HEK293 (cell line): ENCODE measurements around the gene ERBB4.

Experiments used
- CTCF ChIA-PET: fragments of 350-600 bp; formaldehyde crosslinking; extraction: SDS; loops from one replicate; lab custom pipeline; 2021; ENCODE audit warnings: antibody characterized with exemption; lab: Yijun Ruan, JAX
- POLR2A ChIA-PET: fragments of 300-600 bp; formaldehyde crosslinking; extraction: SDS; loops from one replicate; lab custom pipeline; 2020; ENCODE audit warnings: antibody characterized with exemption, inconsistent platforms; lab: Yijun Ruan, JAX
- H3K27ac ChIP-seq: fragments of 200-500 bp; sonication (Bioruptor generic); 2 replicates; pipeline ENCODE4 v1.5.1; 2014; ENCODE audit warnings: low read depth, low read length, control low read depth, inconsistent platforms; ENCODE audit errors: extremely low read depth
- H3K36me3 ChIP-seq, 2 experiments: fragments of 200-500 bp in 1 of 2; sonication (Bioruptor generic) in 1 of 2; 1 replicate in 1 of 2; 2 replicates in 1 of 2; pipeline ENCODE4 v1.5.1; 2014 to 2017; ENCODE audit warnings: inconsistent platforms in 2 of 2, low read length in 2 of 2; ENCODE audit not compliant: control insufficient read depth in 2 of 2, insufficient read depth in 1 of 2
- H3K4me1 ChIP-seq: fragments of 200-500 bp; sonication (Bioruptor generic); 2 replicates; pipeline ENCODE4 v1.5.1; 2014; ENCODE audit warnings: mild to moderate bottlenecking, low read length, inconsistent platforms; ENCODE audit not compliant: control insufficient read depth, insufficient read depth
- H3K4me3 ChIP-seq: 2 replicates; pipeline ENCODE4 v1.5.1; 2011; ENCODE audit warnings: low read depth, mild to moderate bottlenecking, control low read depth, low read length, moderate library complexity
- H3K9me3 ChIP-seq: fragments of 200-500 bp; sonication (Bioruptor generic); 2 replicates; pipeline ENCODE4 v1.5.1; 2014; ENCODE audit warnings: low read depth, low read length, inconsistent platforms; ENCODE audit not compliant: control insufficient read depth, insufficient read depth
- ATF2 ChIP-seq: fragments of 450-650 bp; formaldehyde crosslinking; IDR thresholded peaks from 2 replicates; pipeline ENCODE4 v1.5.1; 2016; ENCODE audit warnings: missing biosample characterization, missing genetic modification characterization, low read depth
- GFI1B ChIP-seq: fragments of 450-650 bp; formaldehyde crosslinking; IDR thresholded peaks from 2 replicates; pipeline ENCODE4 v1.5.1; 2016; ENCODE audit warnings: missing biosample characterization, missing genetic modification characterization
- GLI4 ChIP-seq: fragments of 450-650 bp; formaldehyde crosslinking; IDR thresholded peaks from 2 replicates; pipeline ENCODE4 v1.5.1; 2016; ENCODE audit warnings: missing biosample characterization, missing genetic modification characterization
- GLIS1 ChIP-seq: fragments of 450-650 bp; formaldehyde crosslinking; IDR thresholded peaks from 2 replicates; pipeline ENCODE4 v1.5.1; 2016; ENCODE audit warnings: missing biosample characterization, missing genetic modification characterization
- MZF1 ChIP-seq: fragments of 450-650 bp; formaldehyde crosslinking; IDR thresholded peaks from 2 replicates; pipeline ENCODE4 v1.5.1; 2017; ENCODE audit warnings: missing biosample characterization, missing genetic modification characterization, borderline replicate concordance
- OSR2 ChIP-seq: fragments of 450-650 bp; formaldehyde crosslinking; IDR thresholded peaks from 2 replicates; pipeline ENCODE4 v1.5.1; 2016; ENCODE audit warnings: missing biosample characterization, missing genetic modification characterization
- SALL2 ChIP-seq: fragments of 450-650 bp; formaldehyde crosslinking; IDR thresholded peaks from 2 replicates; pipeline ENCODE4 v1.5.0; 2017; ENCODE audit warnings: missing biosample characterization, mild to moderate bottlenecking, missing genetic modification characterization, borderline replicate concordance
- SP3 ChIP-seq: fragments of 450-650 bp; formaldehyde crosslinking; IDR thresholded peaks from 2 replicates; pipeline ENCODE4 v1.5.1; 2016; ENCODE audit warnings: missing biosample characterization, missing genetic modification characterization
- TCF7L2 ChIP-seq: IDR thresholded peaks from 2 replicates; pipeline ENCODE4 v1.6.1; 2011; ENCODE audit warnings: low read depth, mild to moderate bottlenecking, inconsistent platforms, low read length, moderate library complexity, borderline replicate concordance
- TRIM28 ChIP-seq: IDR thresholded peaks from 2 replicates; pipeline ENCODE4 v1.6.1; 2011; ENCODE audit warnings: low read length, control low read depth, borderline replicate concordance
- ZNF132 ChIP-seq: fragments of 450-650 bp; formaldehyde crosslinking; IDR thresholded peaks from 2 replicates; pipeline ENCODE4 v1.5.1; 2017; ENCODE audit warnings: missing biosample characterization, missing genetic modification characterization, borderline replicate concordance
- ZNF133 ChIP-seq: fragments of 450-650 bp; formaldehyde crosslinking; IDR thresholded peaks from 2 replicates; pipeline ENCODE4 v1.5.1; 2016; ENCODE audit warnings: missing biosample characterization, missing genetic modification characterization
- ZNF18 ChIP-seq: fragments of 450-650 bp; formaldehyde crosslinking; IDR thresholded peaks from 2 replicates; pipeline ENCODE4 v1.5.1; 2016; ENCODE audit warnings: missing biosample characterization, missing genetic modification characterization
- ZNF274 ChIP-seq, 2 experiments: fragments of 200-500 bp in 1 of 2; fragments of 450-650 bp in 1 of 2; sonication (Bioruptor generic) in 1 of 2; formaldehyde crosslinking in 1 of 2; IDR thresholded peaks; 2 replicates each; pipeline versions ENCODE4 v1.5.1 to v1.6.1; 2014 to 2016; ENCODE audit warnings: borderline replicate concordance in 1 of 2, inconsistent platforms in 1 of 2, low read length in 1 of 2, missing biosample characterization in 1 of 2, missing genetic modification characterization in 1 of 2
- ZNF341 ChIP-seq: fragments of 450-650 bp; formaldehyde crosslinking; IDR thresholded peaks from 2 replicates; pipeline ENCODE4; 2016; ENCODE audit warnings: low read depth, missing biosample characterization, missing genetic modification characterization
- ZNF366 ChIP-seq: fragments of 450-650 bp; formaldehyde crosslinking; conservative IDR thresholded peaks from 2 replicates; pipeline ENCODE4 v1.5.1; 2016; ENCODE audit warnings: missing biosample characterization, missing genetic modification characterization
- ZNF391 ChIP-seq: fragments of 450-650 bp; formaldehyde crosslinking; IDR thresholded peaks from 2 replicates; pipeline ENCODE4 v1.5.1; 2016; ENCODE audit warnings: low read depth, missing biosample characterization, missing genetic modification characterization, borderline replicate concordance
- ZNF501 ChIP-seq: fragments of 450-650 bp; formaldehyde crosslinking; IDR thresholded peaks from 2 replicates; pipeline ENCODE4 v1.5.1; 2016; ENCODE audit warnings: missing biosample characterization, missing genetic modification characterization
- ZNF629 ChIP-seq: fragments of 450-650 bp; formaldehyde crosslinking; IDR thresholded peaks from 2 replicates; pipeline ENCODE4 v1.5.1; 2017; ENCODE audit warnings: missing biosample characterization, missing genetic modification characterization
- ZNF664 ChIP-seq: fragments of 450-650 bp; formaldehyde crosslinking; IDR thresholded peaks from 2 replicates; pipeline ENCODE4 v1.5.1; 2016; ENCODE audit warnings: missing biosample characterization, missing genetic modification characterization
- ZXDB ChIP-seq: fragments of 450-650 bp; formaldehyde crosslinking; IDR thresholded peaks from 2 replicates; pipeline ENCODE4 v1.5.1; 2016; ENCODE audit warnings: missing biosample characterization, missing genetic modification characterization
- TF ChIP-seq, protein P1 (sequence below): fragments of 450-650 bp; formaldehyde crosslinking; IDR thresholded peaks from 2 replicates; pipeline ENCODE4 v1.5.1; 2016; ENCODE audit warnings: missing biosample characterization, missing genetic modification characterization
- TF ChIP-seq, protein P2 (sequence below): IDR thresholded peaks from 2 replicates; pipeline ENCODE4 v1.6.1; 2011; ENCODE audit warnings: mild to moderate bottlenecking, low read depth, low read length, borderline replicate concordance
- TF ChIP-seq, protein P3 (sequence below): fragments of 450-650 bp; formaldehyde crosslinking; IDR thresholded peaks from 2 replicates; pipeline ENCODE4 v1.5.1; 2016; ENCODE audit warnings: missing biosample characterization, missing genetic modification characterization

ERBB4 gene

GRCh38 chr2:212141499-212141898, 397.1 kb downstream of the ERBB4 start:
- no peaks in the 10 kb centered on the region for H3K9me3 ChIP-seq
- no peak for TF ChIP-seq ZNF132 (tag by site-specific recombination)
- TF ChIP-seq, all 188 proteins: peak for 0
- no peak overlapping the region for H3K4me3 ChIP-seq
- peaks cover 17% of the 10 kb centered on the region for H3K4me1 ChIP-seq
- CTCF ChIA-PET = no interaction called here
- H3K27ac ChIP-seq = no peak overlapping the region
- H3K36me3 ChIP-seq = no peaks in the 10 kb centered on the region
- POLR2A ChIA-PET = no interaction called here

DNA sequence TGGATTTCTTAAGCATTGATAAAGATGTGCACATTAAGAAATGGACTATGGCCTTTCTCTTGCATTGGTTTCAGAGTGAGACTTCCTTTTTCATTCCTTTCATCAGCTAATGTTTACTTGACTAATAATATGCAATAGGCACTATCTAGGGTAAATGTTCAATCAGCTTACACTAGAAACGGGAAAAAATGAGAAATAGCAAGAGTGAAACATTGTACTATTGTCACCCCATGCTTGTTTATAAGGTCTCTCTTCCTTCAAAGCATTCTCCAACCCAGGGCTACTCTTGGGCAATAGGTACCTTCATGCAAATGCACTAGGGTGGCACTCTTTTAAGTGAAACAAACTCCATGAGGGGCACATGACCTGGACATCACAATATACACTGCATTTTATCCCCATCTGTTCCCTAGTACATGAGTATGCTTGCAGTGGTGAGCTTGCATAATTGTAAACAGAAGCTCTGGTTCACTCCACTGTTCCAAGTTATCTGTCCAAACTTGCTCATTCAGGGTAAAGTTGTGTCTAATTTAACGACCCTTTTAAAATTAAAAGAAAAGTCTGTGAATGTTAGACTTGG, 402.3 kb downstream of the ERBB4 start:
- H3K27ac ChIP-seq = no peak overlapping the region
- POLR2A ChIA-PET = no interaction called here
- peaks cover 10% of the 10 kb centered on the region for H3K4me1 ChIP-seq
- CTCF ChIA-PET = no interaction called here
- no peak overlapping the region for H3K4me3 ChIP-seq
- no peaks in the 10 kb centered on the region for H3K9me3 ChIP-seq
- no peaks in the 10 kb centered on the region for H3K36me3 ChIP-seq
- no peak for TF ChIP-seq ATF2 (tag by site-specific recombination)
- peak; percentile 94; the same call in 1 of the 2 replicates for TF ChIP-seq MZF1 (tag by site-specific recombination)
- TF ChIP-seq GLI4 (tag by site-specific recombination) = no peak
- no peak for TF ChIP-seq ZNF501 (tag by site-specific recombination)
- 0 out of 2 replicates have a peak, but pooled peaks have one; percentile 23 for TF ChIP-seq ZNF664 (tag by site-specific recombination)

GRCh38 chr2:212135739-212136138, 402.9 kb downstream of the ERBB4 start:
- H3K27ac ChIP-seq = peak overlapping the region; percentile 41; the same call in 1 of the 2 replicates
- CTCF ChIA-PET = no interaction called here
- POLR2A ChIA-PET = no interaction called here
- peaks cover 10% of the 10 kb centered on the region for H3K4me1 ChIP-seq
- H3K4me3 ChIP-seq = no peak overlapping the region
- H3K9me3 ChIP-seq = no peaks in the 10 kb centered on the region
- no peaks in the 10 kb centered on the region for H3K36me3 ChIP-seq
- peak; percentile 91 for TF ChIP-seq OSR2 (tag by site-specific recombination)
- no peak for TF ChIP-seq ZNF133 (tag by site-specific recombination)
- no peak for TF ChIP-seq ZNF341 (tag by site-specific recombination)
- peak; percentile 70; the same call in 1 of the 2 replicates for TF ChIP-seq ZNF391 (tag by site-specific recombination)
- TF ChIP-seq TRIM28 = peak; percentile 51; the same call in 1 of the 2 replicates
- TF ChIP-seq GLIS1 (tag by site-specific recombination) = peak; percentile 96
- peak; percentile 55; the same call in 1 of the 2 replicates for TF ChIP-seq ZNF18 (tag by site-specific recombination)
- TF ChIP-seq TCF7L2 = peak; percentile 65; the same call in 1 of the 2 replicates
- peak; percentile 62 for TF ChIP-seq ZNF629
- TF ChIP-seq ZNF366 (tag by site-specific recombination) = peak; percentile 9; the same call in 1 of the 2 replicates
- TF ChIP-seq ZXDB (tag by site-specific recombination) = peak; percentile 83
- TF ChIP-seq, protein P1, sequence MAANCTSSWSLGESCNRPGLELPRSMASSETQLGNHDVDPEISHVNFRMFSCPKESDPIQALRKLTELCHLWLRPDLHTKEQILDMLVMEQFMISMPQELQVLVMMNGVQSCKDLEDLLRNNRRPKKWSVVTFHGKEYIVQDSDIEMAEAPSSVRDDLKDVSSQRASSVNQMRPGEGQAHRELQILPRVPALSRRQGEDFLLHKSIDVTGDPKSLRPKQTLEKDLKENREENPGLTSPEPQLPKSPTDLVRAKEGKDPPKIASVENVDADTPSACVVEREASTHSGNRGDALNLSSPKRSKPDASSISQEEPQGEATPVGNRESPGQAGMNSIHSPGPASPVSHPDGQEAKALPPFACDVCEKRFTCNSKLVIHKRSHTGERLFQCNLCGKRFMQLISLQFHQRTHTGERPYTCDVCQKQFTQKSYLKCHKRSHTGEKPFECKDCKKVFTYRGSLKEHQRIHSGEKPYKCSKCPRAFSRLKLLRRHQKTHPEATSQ (tag by site-specific recombination) = no peak
- TF ChIP-seq GFI1B (tag by site-specific recombination) = peak; percentile 64; the same call in 1 of the 2 replicates
- TF ChIP-seq SP3 = peak; percentile 45; the same call in 1 of the 2 replicates
- TF ChIP-seq, protein P2, sequence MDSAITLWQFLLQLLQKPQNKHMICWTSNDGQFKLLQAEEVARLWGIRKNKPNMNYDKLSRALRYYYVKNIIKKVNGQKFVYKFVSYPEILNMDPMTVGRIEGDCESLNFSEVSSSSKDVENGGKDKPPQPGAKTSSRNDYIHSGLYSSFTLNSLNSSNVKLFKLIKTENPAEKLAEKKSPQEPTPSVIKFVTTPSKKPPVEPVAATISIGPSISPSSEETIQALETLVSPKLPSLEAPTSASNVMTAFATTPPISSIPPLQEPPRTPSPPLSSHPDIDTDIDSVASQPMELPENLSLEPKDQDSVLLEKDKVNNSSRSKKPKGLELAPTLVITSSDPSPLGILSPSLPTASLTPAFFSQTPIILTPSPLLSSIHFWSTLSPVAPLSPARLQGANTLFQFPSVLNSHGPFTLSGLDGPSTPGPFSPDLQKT = no peak
- TF ChIP-seq, protein P3, sequence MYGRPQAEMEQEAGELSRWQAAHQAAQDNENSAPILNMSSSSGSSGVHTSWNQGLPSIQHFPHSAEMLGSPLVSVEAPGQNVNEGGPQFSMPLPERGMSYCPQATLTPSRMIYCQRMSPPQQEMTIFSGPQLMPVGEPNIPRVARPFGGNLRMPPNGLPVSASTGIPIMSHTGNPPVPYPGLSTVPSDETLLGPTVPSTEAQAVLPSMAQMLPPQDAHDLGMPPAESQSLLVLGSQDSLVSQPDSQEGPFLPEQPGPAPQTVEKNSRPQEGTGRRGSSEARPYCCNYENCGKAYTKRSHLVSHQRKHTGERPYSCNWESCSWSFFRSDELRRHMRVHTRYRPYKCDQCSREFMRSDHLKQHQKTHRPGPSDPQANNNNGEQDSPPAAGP (tag by site-specific recombination) = peak; percentile 77
- TF ChIP-seq ZNF274 (IDR thresholded peaks at IDR 0.05; ENCODE audit: low read length) = no peak
- no peak for TF ChIP-seq ZNF274 (tag by site-specific recombination; IDR thresholded peaks at IDR 0.05; ENCODE audit: borderline replicate concordance)
- no peak for TF ChIP-seq SALL2 (tag by site-specific recombination)
